Stimulated activated CD8-positive, alpha-beta memory T cell treated with anti-CD3 and anti-CD28 coated beads, Interleukin-7, amount 100 ng/mL, for 4 hours (primary cell): ENCODE measurements around the gene MTCL3.

Source experiments
- DNase-seq, 2 donors: peaks; one replicate each; pipeline ENCODE4 v3.0.0-alpha.2; 2020; ENCODE audit warnings: low read depth in 2 of 2

MTCL3 gene

GRCh38 chr6:127468936-127469335 is 50.2 kb downstream of the MTCL3 start:
- no peak for DNase-seq

DNA sequence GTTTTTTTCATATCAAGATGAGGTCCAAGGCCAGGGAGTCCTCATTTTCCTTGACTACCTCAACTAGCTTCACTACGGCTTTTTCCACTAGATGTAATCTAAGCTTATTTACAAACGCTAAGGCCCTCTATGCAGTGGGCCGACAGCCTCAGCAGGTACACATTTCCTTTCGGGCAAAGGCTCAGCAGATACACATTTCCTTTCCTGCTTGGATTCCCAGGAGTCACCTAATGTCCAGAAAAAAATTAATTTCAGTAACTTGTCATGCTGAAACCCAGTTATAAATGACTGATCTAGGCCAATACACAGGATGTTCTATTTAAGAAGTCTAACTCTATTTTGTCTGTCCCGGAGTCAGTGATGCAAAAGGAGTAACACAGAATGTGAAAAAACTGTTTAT is 52.7 kb downstream of the MTCL3 start:
- DNase-seq: no peak

- peak; percentile 27 to 42 for DNase-seq
Measured at GRCh38 chr6:127464881-127465459, 54.2 kb downstream of the MTCL3 start.

DNA sequence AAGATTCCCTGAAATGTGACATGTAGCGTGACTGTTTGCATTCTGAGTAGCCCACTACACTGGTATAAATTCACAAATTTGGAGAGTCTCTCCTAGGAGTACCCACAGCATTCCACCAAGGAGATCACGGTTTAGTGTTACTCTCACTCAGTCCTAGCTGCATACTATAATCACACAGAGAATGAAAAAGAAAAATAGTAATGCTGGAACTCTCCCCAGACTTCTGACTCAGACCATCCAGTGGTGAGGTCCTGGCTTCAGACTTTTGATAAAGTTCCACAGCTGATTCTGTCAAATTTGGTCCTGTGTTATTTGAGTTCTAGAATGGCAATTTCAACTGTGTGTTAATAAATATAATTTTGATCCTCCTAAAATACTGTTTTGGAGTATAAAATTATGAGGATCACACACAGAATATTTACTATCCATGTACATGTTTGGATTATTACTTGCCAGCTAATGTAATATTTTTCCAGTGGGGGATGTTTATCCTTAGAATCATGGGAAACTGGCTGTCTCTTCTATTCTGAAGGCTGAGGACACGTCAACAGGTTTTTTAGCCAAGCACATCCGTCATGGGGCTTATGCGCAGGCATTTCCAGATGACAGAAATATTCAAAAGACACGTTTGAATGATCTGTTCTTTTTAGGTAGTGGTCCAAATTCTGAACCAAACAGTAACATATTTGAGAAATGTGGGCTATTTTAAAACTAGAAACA is 54.8 kb downstream of the MTCL3 start:
- no peak for DNase-seq

GRCh38 chr6:127463056-127463455 is 56.1 kb downstream of the MTCL3 start:
- DNase-seq: no peak

GRCh38 chr6:127462376-127462775 is 56.8 kb downstream of the MTCL3 start:
- DNase-seq: no peak

GRCh38 chr6:127460465-127460864 is 58.7 kb downstream of the MTCL3 start:
- no peak for DNase-seq

DNA sequence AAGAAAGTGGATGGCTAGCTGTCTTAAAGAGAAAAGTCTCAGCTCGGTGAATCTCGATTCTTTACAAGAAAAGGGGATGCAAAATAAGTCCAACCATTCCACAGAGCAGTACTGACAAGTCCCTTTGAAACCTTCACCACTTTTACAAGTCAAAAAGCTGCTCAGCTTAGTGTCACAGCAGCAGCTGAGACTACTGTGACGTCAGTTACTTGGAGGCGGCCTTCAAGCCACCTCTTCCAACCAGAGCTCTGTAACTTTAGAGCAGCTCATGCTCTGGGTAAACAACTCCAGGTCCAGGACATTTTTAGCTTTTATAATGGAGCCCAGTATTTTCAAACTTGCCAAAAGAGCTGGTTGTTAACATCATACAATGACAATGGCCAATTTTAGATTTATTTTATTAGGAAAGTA is 59.9 kb downstream of the MTCL3 start, which contains the start of gene KIAA0408:
Gene KIAA0408 (minus strand): TSS at position 159 of the 411 bp plus-strand sequence. CDS start 5,408 bp downstream, outside the sequence.
- DNase-seq: no peak

DNA sequence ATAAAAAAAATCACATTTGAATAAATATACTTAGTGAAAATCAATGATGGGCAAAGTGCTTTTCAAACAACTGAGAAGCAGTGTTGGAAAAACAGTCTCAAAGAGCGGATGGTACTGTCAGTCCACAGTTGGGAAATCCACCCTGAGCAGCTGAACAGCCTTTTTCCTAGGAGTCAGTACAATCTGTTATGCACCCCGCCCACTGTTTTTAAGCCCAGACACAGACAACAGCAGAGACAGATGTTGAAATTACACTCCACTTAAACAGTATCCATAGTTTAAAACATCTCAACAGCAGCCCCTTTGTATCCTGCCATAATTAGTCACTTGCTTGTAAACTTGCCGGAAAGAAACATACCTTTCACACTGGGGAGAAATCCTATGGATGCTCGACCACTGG is 60.3 kb downstream of the MTCL3 start:
- DNase-seq: no peak

GRCh38 chr6:127458222-127458621 is 60.9 kb downstream of the MTCL3 start:
- no peak for DNase-seq

DNA sequence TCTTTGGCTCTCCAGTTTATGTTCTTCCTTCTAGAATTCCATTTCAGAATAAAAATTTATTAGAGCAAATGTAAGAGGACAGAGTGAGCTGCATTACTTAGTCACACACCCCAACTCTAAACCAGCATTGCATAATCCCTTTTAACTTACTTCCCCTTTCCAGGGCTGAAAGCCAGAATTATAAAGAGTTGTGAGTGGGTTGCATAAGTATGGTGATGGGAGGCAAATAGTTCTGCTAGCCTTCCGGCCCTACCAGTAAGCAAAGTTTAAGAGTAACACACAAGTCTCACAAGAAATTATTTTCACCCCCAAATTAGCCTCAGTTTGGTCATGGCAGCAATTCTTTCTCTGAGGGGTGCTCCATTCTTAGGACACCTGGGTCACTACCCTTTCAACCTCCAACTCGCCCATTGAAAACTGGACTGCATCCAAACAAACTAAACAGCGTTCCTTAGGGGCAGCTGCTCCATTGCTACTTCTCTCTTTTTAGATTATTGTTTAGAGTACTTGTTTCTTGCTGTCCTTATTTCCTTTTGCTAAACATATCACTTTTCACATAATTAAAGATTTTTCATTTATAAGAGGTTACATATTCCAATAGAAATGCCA is 61.6 kb downstream of the MTCL3 start:
- no peak for DNase-seq

- DNase-seq: no peak
Measured at GRCh38 chr6:127456465-127456864, 62.7 kb downstream of the MTCL3 start.

DNA sequence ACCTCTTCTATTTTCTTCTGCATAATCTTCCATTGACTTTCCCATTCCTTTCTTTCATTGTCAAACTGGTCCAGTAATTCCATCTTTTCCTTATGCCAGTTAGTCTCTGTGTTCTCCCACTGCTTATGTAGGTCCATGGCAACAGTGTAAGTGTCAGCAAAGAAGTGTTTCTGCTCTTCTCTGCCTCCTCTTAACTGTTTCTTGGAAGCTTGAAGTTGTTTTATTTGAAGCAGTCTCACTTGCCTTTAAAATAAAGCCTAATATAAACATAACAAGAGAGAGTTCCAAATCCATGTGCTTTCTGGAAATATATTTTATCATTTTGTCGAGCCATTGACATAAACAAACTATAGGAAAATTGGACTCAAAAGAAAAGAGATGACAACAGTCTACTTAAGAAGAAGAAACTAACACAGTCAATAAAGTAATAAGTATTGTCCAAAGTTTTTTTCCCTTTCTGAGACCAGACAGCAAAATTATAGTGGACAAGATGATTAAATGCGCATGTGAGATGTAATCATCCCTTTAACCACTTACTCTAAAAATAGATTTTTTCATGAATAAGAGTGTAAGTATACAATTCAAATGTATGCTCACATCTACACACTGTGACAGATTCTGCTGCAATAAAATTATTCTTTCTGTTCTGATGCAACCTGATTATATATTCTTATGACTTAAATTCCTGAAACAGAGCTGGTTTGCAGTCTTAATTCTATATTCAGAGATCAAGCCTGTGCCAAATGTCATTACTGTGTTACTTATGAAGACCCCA is 65.1 kb downstream of the MTCL3 start:
- no peak for DNase-seq

DNA sequence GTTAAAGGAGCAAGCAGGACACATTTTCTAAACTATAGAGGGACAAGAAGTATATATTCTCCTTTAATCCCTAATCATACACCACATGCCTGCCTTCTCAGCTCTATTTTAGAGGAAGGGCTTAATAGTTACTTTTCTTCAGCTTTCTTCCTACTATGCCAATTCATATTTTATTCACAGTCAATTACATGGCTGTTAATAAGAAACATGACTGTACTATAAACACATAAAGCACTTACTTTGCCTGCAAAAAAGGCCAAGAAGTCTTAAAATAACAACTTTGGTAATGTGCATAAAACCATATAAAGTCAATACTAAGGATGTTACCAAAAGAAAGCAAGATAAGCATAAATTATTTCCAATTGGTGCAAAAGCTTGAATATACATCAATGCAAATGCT is 66.3 kb downstream of the MTCL3 start:
- DNase-seq: no peak

DNA sequence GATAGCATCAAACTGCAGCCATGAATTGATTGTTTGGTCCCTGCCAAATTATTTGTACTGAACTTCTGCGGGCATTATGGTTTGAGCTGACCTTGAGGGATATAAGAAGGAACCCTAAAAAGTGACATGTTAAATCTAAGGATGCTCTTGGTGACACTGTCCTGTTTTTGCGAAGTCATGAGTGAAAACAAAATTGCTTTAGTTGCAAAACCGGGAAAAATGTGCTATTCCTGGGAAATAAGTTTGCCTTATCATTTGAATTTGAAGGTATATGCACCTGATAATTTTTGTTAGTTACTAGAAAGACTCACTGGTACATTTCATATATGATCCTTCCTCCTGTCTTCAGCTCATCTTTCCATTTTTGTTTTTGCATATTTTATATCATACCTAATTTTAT is 67.7 kb downstream of the MTCL3 start:
- no peak for DNase-seq

GRCh38 chr6:127447780-127448179 is 71.4 kb downstream of the MTCL3 start:
- no peak for DNase-seq

DNA sequence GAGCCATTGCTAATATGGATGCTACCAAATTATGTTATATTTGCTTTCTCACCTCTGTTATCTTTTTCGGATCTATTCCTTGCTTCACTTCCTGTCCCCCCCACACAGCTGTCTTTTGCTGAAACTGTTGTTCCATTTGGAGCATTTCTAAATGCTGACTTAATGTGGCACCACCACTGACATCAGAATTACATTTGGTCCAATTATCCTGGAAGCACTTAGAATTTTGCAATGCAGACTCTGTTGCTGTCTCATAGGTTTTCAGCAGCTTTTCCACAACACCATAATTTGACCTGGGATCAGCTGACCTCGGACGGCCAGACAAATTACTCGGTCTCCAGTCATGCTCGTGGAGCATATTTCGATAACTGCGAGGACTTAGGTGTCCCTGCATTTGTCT is 72.8 kb downstream of the MTCL3 start:
- DNase-seq: no peak

- no peak for DNase-seq
Measured at GRCh38 chr6:127441881-127442280, 77.3 kb downstream of the MTCL3 start.

GRCh38 chr6:127439718-127440117 is 79.4 kb downstream of the MTCL3 start:
- no peak for DNase-seq

- DNase-seq: no peak
Measured at GRCh38 chr6:127436578-127437110, 82.5 kb downstream of the MTCL3 start.

GRCh38 chr6:127435626-127436220 is 83.4 kb downstream of the MTCL3 start:
- DNase-seq: no peak

GRCh38 chr6:127434651-127435050 is 84.5 kb downstream of the MTCL3 start:
- no peak for DNase-seq
